ENCODE measurements around the gene ZNF493.

The ZNF493 gene

DNA sequence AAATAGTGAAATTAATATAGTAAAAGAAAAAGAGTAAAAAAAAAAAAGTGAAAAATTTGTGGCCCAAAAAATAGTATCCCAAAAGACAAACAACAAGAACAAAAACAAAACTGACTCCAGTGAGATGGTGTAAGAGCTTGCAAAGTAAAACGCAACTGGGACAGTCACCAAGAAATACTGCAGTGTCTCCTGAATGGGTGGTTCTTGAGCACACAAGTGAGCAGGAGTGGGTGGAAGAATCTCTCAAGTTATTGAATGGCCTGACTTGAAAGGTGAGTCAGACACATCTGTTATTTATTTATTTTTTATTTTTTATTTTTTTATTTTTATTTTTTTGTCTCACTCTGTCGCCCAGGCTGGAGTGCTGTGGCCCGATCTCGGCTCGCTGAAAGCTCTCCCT, 1.9 kb downstream of the ZNF493 start:
- no peak overlapping the region for H2AFZ ChIP-seq (ENCODE audit: low read depth, low read length, severe bottlenecking)
- peak overlapping the region; percentile 87 for H3K4me2 ChIP-seq (ENCODE audit: low read depth, low read length, poor library complexity, severe bottlenecking)
- no peaks in the 10 kb centered on the region for H3K9me3 ChIP-seq (ENCODE audit: insufficient read depth, low read length)
- H4K20me1 ChIP-seq (ENCODE audit: low read depth, low read length): no peaks in the 10 kb centered on the region
- no peak overlapping the region for H3K9ac ChIP-seq (ENCODE audit: low read length)
- peaks cover 34% of the 10 kb centered on the region for H3K36me3 ChIP-seq (ENCODE audit: low read length)
- no peak overlapping the region for H3K27ac ChIP-seq (ENCODE audit: low read depth, low read length)
- TF ChIP-seq, protein P1, sequence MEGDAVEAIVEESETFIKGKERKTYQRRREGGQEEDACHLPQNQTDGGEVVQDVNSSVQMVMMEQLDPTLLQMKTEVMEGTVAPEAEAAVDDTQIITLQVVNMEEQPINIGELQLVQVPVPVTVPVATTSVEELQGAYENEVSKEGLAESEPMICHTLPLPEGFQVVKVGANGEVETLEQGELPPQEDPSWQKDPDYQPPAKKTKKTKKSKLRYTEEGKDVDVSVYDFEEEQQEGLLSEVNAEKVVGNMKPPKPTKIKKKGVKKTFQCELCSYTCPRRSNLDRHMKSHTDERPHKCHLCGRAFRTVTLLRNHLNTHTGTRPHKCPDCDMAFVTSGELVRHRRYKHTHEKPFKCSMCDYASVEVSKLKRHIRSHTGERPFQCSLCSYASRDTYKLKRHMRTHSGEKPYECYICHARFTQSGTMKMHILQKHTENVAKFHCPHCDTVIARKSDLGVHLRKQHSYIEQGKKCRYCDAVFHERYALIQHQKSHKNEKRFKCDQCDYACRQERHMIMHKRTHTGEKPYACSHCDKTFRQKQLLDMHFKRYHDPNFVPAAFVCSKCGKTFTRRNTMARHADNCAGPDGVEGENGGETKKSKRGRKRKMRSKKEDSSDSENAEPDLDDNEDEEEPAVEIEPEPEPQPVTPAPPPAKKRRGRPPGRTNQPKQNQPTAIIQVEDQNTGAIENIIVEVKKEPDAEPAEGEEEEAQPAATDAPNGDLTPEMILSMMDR (IDR thresholded peaks at IDR 0.05; ENCODE audit: insufficient read depth, low read length, poor library complexity, severe bottlenecking): no peak
- no peak for TF ChIP-seq EZH2phosphoT487 (conservative IDR thresholded peaks at IDR 0.05; ENCODE audit: low read length)
- H3K9me2 ChIP-seq (replicated peaks; ENCODE audit: insufficient read depth, low read length): no peaks in the 10 kb centered on the region
- H3K27me3 ChIP-seq (ENCODE audit: low read length): no peaks in the 10 kb centered on the region
- no peaks in the 10 kb centered on the region for H3F3A ChIP-seq (ENCODE audit: insufficient read depth)
- H3K79me2 ChIP-seq (ENCODE audit: insufficient read depth, low read length): peaks cover 60% of the 10 kb centered on the region
- no peak overlapping the region for H3K4me3 ChIP-seq (ENCODE audit: insufficient read depth, low read length, poor library complexity, severe bottlenecking)

DNA sequence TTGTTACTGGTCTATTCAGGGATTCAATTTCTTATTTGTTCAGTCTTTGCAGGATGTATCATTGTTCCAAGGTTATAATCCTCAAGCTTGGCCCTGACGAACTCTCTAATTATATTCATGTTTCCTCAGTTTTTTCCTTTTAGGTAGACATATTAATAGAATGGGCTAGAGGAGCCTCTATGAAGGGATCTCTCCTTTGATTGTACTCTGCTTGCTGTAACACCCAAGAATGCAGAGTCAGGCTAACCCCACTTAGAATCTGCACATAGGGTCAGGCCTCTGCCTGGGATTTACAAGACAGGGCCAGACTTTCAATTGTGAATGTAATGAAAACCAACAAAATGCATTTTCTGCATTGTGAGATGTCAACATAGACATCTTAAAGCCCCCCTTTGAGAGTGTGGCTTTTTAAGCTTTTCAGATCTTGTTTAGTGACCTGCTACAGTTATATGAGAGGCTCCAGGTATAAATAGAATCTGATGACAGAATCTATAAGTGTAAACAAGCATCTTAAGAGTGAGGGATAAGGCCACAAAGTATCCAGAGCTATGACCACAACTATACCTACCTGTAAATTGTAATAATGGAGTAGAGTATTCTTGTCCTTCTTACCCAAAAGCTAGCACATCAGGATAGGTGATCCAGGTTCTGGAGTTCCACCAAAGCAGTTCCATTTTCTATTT, 5.5 kb downstream of the ZNF493 start:
- Histone ChIP-seq H2AFZ (ENCODE audit: low read depth, low read length, severe bottlenecking) (no peak overlapping the region), H3K4me3 (ENCODE audit: insufficient read depth, low read length, poor library complexity, severe bottlenecking) (no peak overlapping the region), H3K9me2 (replicated peaks; ENCODE audit: insufficient read depth, low read length) (no peaks in the 10 kb centered on the region), H3F3A (ENCODE audit: insufficient read depth) (no peaks in the 10 kb centered on the region), H3K36me3 (ENCODE audit: low read length) (peaks cover 62% of the 10 kb centered on the region), H3K27ac (ENCODE audit: low read depth, low read length) (no peak overlapping the region), H3K27me3 (ENCODE audit: low read length) (no peaks in the 10 kb centered on the region), H3K9me3 (ENCODE audit: insufficient read depth, low read length) (no peaks in the 10 kb centered on the region), H3K9ac (ENCODE audit: low read length) (no peak overlapping the region), H3K79me2 (ENCODE audit: insufficient read depth, low read length) (peaks cover 57% of the 10 kb centered on the region), H4K20me1 (ENCODE audit: low read depth, low read length) (no peaks in the 10 kb centered on the region), H3K4me2 (ENCODE audit: low read depth, low read length, poor library complexity, severe bottlenecking) (no peak overlapping the region)
- TF ChIP-seq EZH2phosphoT487 (conservative IDR thresholded peaks at IDR 0.05; ENCODE audit: low read length): no peak
- TF ChIP-seq, protein P1 (IDR thresholded peaks at IDR 0.05; ENCODE audit: insufficient read depth, low read length, poor library complexity, severe bottlenecking): no peak

DNA sequence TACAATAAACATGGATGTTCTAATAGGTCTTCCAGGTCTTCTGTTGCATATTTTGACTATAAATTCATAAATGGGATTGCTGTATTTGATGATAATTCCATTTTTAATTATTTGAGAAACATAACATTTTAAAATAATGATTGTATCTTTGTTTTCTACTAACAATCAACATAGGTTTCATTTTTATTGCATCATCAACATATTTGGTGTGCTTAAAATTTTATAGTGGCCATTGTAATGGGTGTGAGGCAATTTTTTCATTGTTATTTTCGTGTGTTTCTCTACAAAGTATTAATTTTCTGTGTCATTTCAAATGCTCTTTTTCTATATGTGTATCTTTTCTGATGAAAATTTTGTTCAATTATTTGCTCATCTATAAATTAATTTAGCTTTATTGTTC, 13.2 kb downstream of the ZNF493 start:
- Histone ChIP-seq H3K27me3 (ENCODE audit: low read length) (no peaks in the 10 kb centered on the region), H3F3A (ENCODE audit: insufficient read depth) (no peaks in the 10 kb centered on the region), H3K4me3 (ENCODE audit: insufficient read depth, low read length, poor library complexity, severe bottlenecking) (no peak overlapping the region), H2AFZ (ENCODE audit: low read depth, low read length, severe bottlenecking) (no peak overlapping the region), H3K79me2 (ENCODE audit: insufficient read depth, low read length) (peaks cover 4% of the 10 kb centered on the region; the same call in 1 of the 2 replicates), H3K9ac (ENCODE audit: low read length) (no peak overlapping the region), H3K36me3 (ENCODE audit: low read length) (peaks cover 66% of the 10 kb centered on the region), H3K27ac (ENCODE audit: low read depth, low read length) (no peak overlapping the region), H4K20me1 (ENCODE audit: low read depth, low read length) (no peaks in the 10 kb centered on the region), H3K4me2 (ENCODE audit: low read depth, low read length, poor library complexity, severe bottlenecking) (no peak overlapping the region), H3K9me2 (replicated peaks; ENCODE audit: insufficient read depth, low read length) (no peaks in the 10 kb centered on the region), H3K9me3 (ENCODE audit: insufficient read depth, low read length) (no peaks in the 10 kb centered on the region)
- no peak for TF ChIP-seq EZH2phosphoT487 (conservative IDR thresholded peaks at IDR 0.05; ENCODE audit: low read length)
- TF ChIP-seq, protein P1 (IDR thresholded peaks at IDR 0.05; ENCODE audit: insufficient read depth, low read length, poor library complexity, severe bottlenecking): no peak

Measured in SU-DHL-6 (cell line).